ENCODE data around the gene GLG1.

- no peak for TF ChIP-seq POLR2A (IDR thresholded peaks at IDR 0.05; ENCODE audit: low read length)
- TF ChIP-seq CEBPB (IDR thresholded peaks at IDR 0.05): no peak
- no peak for TF ChIP-seq BHLHE40 (IDR thresholded peaks at IDR 0.05; ENCODE audit: low read depth, low read length)
- TF ChIP-seq REST (IDR thresholded peaks at IDR 0.05): no peak
Observed at GRCh38 chr16:74578838-74579237, 28.1 kb downstream of the GLG1 start.

All from A549 (cell line).